K562 (cell line): Measurements from ENCODE around the gene MPIG6B. TPM values are rescaled to one million over a fixed set of nuclear protein-coding genes. Genes with fewer than 3 reads are reported as not detected.

Source experiments
- ATAC-seq: fragments of 200-7000 bp; cut with Tn5 transposase; 3 replicates; pipeline ENCODE4 v1.9.1; 2020; ENCODE audit warnings: moderate library complexity
- BruUV-seq: library from RNA; stranded (reverse); fragments of 400-500 nt; replicated peaks from 2 replicates; lab custom pipeline; 2021; lab: Mats Ljungman, UMichigan
- CTCF ChIA-PET: fragments of 300-600 bp; formaldehyde crosslinking; extraction: SDS; loops from one replicate; lab custom pipeline; 2021; ENCODE audit warnings: low intra/inter-chr PET ratio; lab: Yijun Ruan, JAX
- POLR2A ChIA-PET: fragments of 300-600, 350-650 bp; sonication (Branson Sonifier 250); formaldehyde crosslinking; extraction: SDS; loops from one replicate; lab custom pipeline; 2021; ENCODE audit warnings: antibody characterized with exemption, inconsistent platforms; lab: Yijun Ruan, JAX
- DNase-seq, 4 experiments: peaks; one replicate each; pipeline versions ENCODE4 v3.0.0 to v3.0.0-alpha.2; 2011 to 2018; ENCODE audit warnings: low spot score in 3 of 4, mixed read lengths in 3 of 4; ENCODE audit errors: extremely low read depth in 1 of 4
- FAIRE-seq: peaks from 2 replicates; lab custom pipeline; 2011; peaks lifted over from hg19 to GRCh38; lab: Jason Lieb, UNC
- H2AFZ ChIP-seq: 2 replicates; pipeline ENCODE4 v1.6.0; 2011; ENCODE audit warnings: low read depth, low read length, control low read depth, inconsistent platforms
- H3K27ac ChIP-seq: fragments of 200-600 bp; 3 replicates; pipeline ENCODE4 v1.8.0; 2011; ENCODE audit warnings: low read depth, mild to moderate bottlenecking, control low read depth, inconsistent platforms, low read length, moderate library complexity, mixed read lengths; ENCODE audit errors: extremely low read depth
- H3K27me3 ChIP-seq, 2 experiments: fragments of 300-600 bp in 1 of 2; 2 replicates in 1 of 2; 3 replicates in 1 of 2; pipeline versions ENCODE4 v1.6.0 to v1.8.0; 2011; ENCODE audit warnings: inconsistent platforms in 2 of 2, low read length in 2 of 2, mild to moderate bottlenecking in 1 of 2, mixed read lengths in 1 of 2, moderate library complexity in 1 of 2; ENCODE audit not compliant: control insufficient read depth in 2 of 2, insufficient read depth in 2 of 2
- H3K36me3 ChIP-seq: fragments of 300-600 bp; 3 replicates; pipeline ENCODE4 v1.8.0; 2011; ENCODE audit warnings: mild to moderate bottlenecking, low read length, inconsistent platforms; ENCODE audit not compliant: control insufficient read depth, insufficient read depth
- H3K4me1 ChIP-seq, 2 experiments: fragments of 200-600 bp in 1 of 2; replicated peaks in 1 of 2; 2 replicates in 1 of 2; 3 replicates in 1 of 2; pipeline versions ENCODE4 v1.5.1 to v1.8.0; 2011; ENCODE audit warnings: inconsistent platforms in 2 of 2, low read length in 2 of 2, mild to moderate bottlenecking in 1 of 2, mixed read lengths in 1 of 2, moderate library complexity in 1 of 2; ENCODE audit not compliant: control insufficient read depth in 2 of 2, insufficient read depth in 2 of 2
- H3K4me2 ChIP-seq: 2 replicates; pipeline ENCODE4 v1.6.1; 2011; ENCODE audit warnings: low read length, control low read depth, inconsistent platforms, mixed read lengths; ENCODE audit not compliant: insufficient read depth
- H3K4me3 ChIP-seq: fragments of 200-600 bp; sonication (generic), shearing (Covaris generic); 2 replicates; pipeline ENCODE4 v1.5.1; 2016; ENCODE audit warnings: control low read depth, inconsistent platforms
- H3K79me2 ChIP-seq: fragments of 200-600 bp; 3 replicates; pipeline ENCODE4 v1.8.0; 2011; ENCODE audit warnings: low read length, inconsistent platforms; ENCODE audit not compliant: control insufficient read depth, insufficient read depth
- H3K9ac ChIP-seq, 2 experiments: 2 replicates each; pipeline versions ENCODE4 v1.6.0 to v1.6.1; 2011; ENCODE audit warnings: low read depth in 2 of 2, low read length in 2 of 2, control low read depth in 1 of 2, inconsistent platforms in 1 of 2, mild to moderate bottlenecking in 1 of 2, mixed read lengths in 1 of 2; ENCODE audit not compliant: insufficient read depth in 1 of 2
- H3K9me1 ChIP-seq: one replicate; pipeline ENCODE4 v1.6.0; 2011; ENCODE audit warnings: inconsistent platforms, mild to moderate bottlenecking, low read length, moderate library complexity; ENCODE audit not compliant: control insufficient read depth, insufficient read depth
- H3K9me3 ChIP-seq: replicated peaks from 2 replicates; pipeline ENCODE4 v1.5.1; 2011; ENCODE audit warnings: low read depth, low read length, inconsistent platforms; ENCODE audit not compliant: control insufficient read depth, insufficient read depth
- H4K20me1 ChIP-seq: replicated peaks from 2 replicates; pipeline ENCODE4 v1.6.1; 2011; ENCODE audit warnings: low read length, inconsistent platforms, mixed read lengths; ENCODE audit not compliant: control insufficient read depth, insufficient read depth
- BRCA1 ChIP-seq, 2 experiments: fragments of 450-650 bp in 1 of 2; sonication (generic) in 1 of 2; formaldehyde crosslinking in 1 of 2; IDR thresholded peaks; 2 replicates each; pipeline versions ENCODE4 v1.5.0 to v1.6.1; 2017 to 2020; ENCODE audit warnings: mild to moderate bottlenecking in 1 of 2, missing genetic modification reagents in 1 of 2
- KDM5B ChIP-seq: fragments of 200-600 bp; sonication (generic); IDR thresholded peaks from 2 replicates; pipeline ENCODE4 v1.6.1; 2012; ENCODE audit warnings: low read depth, mild to moderate bottlenecking, moderate library complexity, low read length, control low read depth, inconsistent platforms; ENCODE audit not compliant: insufficient replicate concordance
- MYNN ChIP-seq, 2 experiments: sonication (generic); formaldehyde crosslinking in 1 of 2; IDR thresholded peaks; 2 replicates each; pipeline versions ENCODE4 v1.5.0 to v1.6.1; 2016 to 2020; ENCODE audit warnings: antibody characterized with exemption in 1 of 2, missing genetic modification reagents in 1 of 2
- NFIX ChIP-seq: fragments of 250-450 bp; sonication (Bioruptor Pico); IDR thresholded peaks from 2 replicates; pipeline ENCODE4 v1.4.0; 2020; ENCODE audit warnings: low read depth, mild to moderate bottlenecking, moderate library complexity
- STAG1 ChIP-seq: sonication (generic); formaldehyde crosslinking; IDR thresholded peaks from 2 replicates; pipeline ENCODE4 v1.5.0; 2020; ENCODE audit warnings: missing genetic modification reagents, borderline replicate concordance
- TEAD4 ChIP-seq, 2 experiments: sonication (generic) in 1 of 2; formaldehyde crosslinking in 1 of 2; IDR thresholded peaks; 2 replicates each; pipeline versions ENCODE4 v1.6.1 to v1.8.0; 2012 to 2022; ENCODE audit warnings: borderline replicate concordance in 1 of 2, inconsistent platforms in 1 of 2, low read length in 1 of 2, mild to moderate bottlenecking in 1 of 2, missing genetic modification reagents in 1 of 2
- ZBTB7A ChIP-seq: IDR thresholded peaks from 2 replicates; pipeline ENCODE4 v1.6.1; 2011; ENCODE audit warnings: low read depth, mild to moderate bottlenecking, low read length, moderate library complexity, borderline replicate concordance; ENCODE audit not compliant: control insufficient read depth
- WGBS: fragments of 100-300 bp; shearing (Covaris generic); methylation state at CpG from one replicate; pipeline ENCODE4 v1.1.6; 2016; ENCODE audit warnings: low coverage, mixed read lengths; ENCODE audit not compliant: insufficient coverage; ENCODE audit errors: missing lambda C conversion rate; 5-methylcytosine and 5-hydroxymethylcytosine counted together
- in situ Hi-C: fragments of 300-500 bp; cut with MboI; formaldehyde crosslinking; loops from 4 replicates; pipeline ENCODE4 v1.15.0; 2018; ENCODE audit warnings: inconsistent platforms, mixed read lengths
- intact Hi-C: fragments of 100-400 bp; cut with micrococcal nuclease; formaldehyde crosslinking; loops from 2 replicates; pipeline ENCODE4 v1.14.2; 2022
- polyA plus RNA-seq, 8 experiments: library from polyadenylated mRNA; depleted of rRNA in 4 of 8; stranded (reverse) in 5 of 8; unstranded in 3 of 8; fragments of >200 nt; fragmentation: Nextera tagmentation in 2 of 8; fragmentation: Illumina TruSeq in 1 of 8; extraction: Ambion mirVana in 2 of 8; extraction: Trizol in 1 of 8; gene quantifications; 2 replicates each; pipeline versions ENCODE4 v1.2.1 to v1.2.3, GENCODE V29; 2011 to 2014; ENCODE audit warnings: inconsistent platforms in 1 of 8, missing spikeins in 1 of 8
- total RNA-seq, 7 experiments: library from RNA; depleted of rRNA in 6 of 7; stranded (reverse); fragments of >200 nt in 6 of 7; fragmentation: Illumina TruSeq in 2 of 7; extraction: Trizol in 2 of 7; gene quantifications; 2 replicates each; pipeline versions ENCODE4 v1.2.1 to v1.2.3, GENCODE V29; 2011 to 2021; ENCODE audit warnings: low replicate concordance in 1 of 7
- TF ChIP-seq, protein P1 (sequence below): sonication (generic); formaldehyde crosslinking; IDR thresholded peaks from 2 replicates; pipeline ENCODE4 v1.8.0; 2022; ENCODE audit warnings: mild to moderate bottlenecking, low read depth, missing genetic modification reagents

Gene MPIG6B
- total and polyA plus RNA-seq, 9 of the 15 experiments (the other 6 are each of a cell fraction or from before 2014, with no cell fraction given), result 0.11 to 1.2 (median 0.28) TPM; not detected in 1

DNA sequence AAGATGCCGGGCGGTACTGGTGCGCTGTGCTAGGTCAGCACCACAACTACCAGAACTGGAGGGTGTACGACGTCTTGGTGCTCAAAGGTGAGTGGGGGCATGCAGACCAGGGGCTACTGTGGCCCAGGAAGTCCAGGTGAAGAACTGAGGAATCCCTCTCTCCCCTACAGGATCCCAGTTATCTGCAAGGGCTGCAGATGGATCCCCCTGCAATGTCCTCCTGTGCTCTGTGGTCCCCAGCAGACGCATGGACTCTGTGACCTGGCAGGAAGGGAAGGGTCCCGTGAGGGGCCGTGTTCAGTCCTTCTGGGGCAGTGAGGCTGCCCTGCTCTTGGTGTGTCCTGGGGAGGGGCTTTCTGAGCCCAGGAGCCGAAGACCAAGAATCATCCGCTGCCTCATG lies 15.5 kb upstream of the MPIG6B start:
- Histone ChIP-seq H3K27ac (no peak overlapping the region), H3K9me1 (no peaks in the 10 kb centered on the region), H4K20me1 (no peaks in the 10 kb centered on the region), H3K9me3 (no peaks in the 10 kb centered on the region), H3K4me3 (no peak overlapping the region), H3K4me2 (no peak overlapping the region), H3K9ac (peak overlapping the region in 1 of 2 experiments; percentile 23; a peak in 2 of 4 replicates), H3K36me3 (no peaks in the 10 kb centered on the region), H3K27me3 (no peaks in the 10 kb centered on the region), H2AFZ (peak overlapping the region; percentile 91; the same call in 1 of the 2 replicates), H3K4me1 (peaks cover 29 to 40% of the 10 kb centered on the region in 2 experiments), H3K79me2 (peaks cover 8% of the 10 kb centered on the region)
- DNase-seq (no peak), FAIRE-seq (no peak), ATAC-seq (no peak)
- no TSS peak for BruUV-seq
- POLR2A ChIA-PET, result interaction anchor here (1.1 to 12.4 kb wide), 5 partner anchors 8 to 56 kb away, joined by 3 to 223 read pairs (median 7); partner anchors contain the start of genes DDAH2, LY6G6C, LY6G6D and MPIG6B
- intact Hi-C loops (no loop called here), in situ Hi-C loops (no loop called here)
- no peak for TF ChIP-seq NFIX (CRISPR knock-in tag)
- TF ChIP-seq BRCA1 (IDR thresholded peaks at IDR 0.05), result no peak
- 0 out of 2 replicates have a peak, but pooled peaks have one; percentile 79 for TF ChIP-seq BRCA1 (CRISPR knock-in tag; IDR thresholded peaks at IDR 0.05)
- TF ChIP-seq TEAD4 (IDR thresholded peaks at IDR 0.05; ENCODE audit: low read length), result no peak
- 0 out of 2 replicates have a peak, but pooled peaks have one; percentile 13 for TF ChIP-seq TEAD4 (CRISPR knock-in tag; IDR thresholded peaks at IDR 0.05; ENCODE audit: borderline replicate concordance)
- TF ChIP-seq ZBTB7A, result peak; percentile 14; the same call in 1 of the 2 replicates
- TF ChIP-seq, protein P1, sequence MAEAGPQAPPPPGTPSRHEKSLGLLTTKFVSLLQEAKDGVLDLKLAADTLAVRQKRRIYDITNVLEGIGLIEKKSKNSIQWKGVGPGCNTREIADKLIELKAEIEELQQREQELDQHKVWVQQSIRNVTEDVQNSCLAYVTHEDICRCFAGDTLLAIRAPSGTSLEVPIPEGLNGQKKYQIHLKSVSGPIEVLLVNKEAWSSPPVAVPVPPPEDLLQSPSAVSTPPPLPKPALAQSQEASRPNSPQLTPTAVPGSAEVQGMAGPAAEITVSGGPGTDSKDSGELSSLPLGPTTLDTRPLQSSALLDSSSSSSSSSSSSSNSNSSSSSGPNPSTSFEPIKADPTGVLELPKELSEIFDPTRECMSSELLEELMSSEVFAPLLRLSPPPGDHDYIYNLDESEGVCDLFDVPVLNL, result peak; percentile 45; the same call in 1 of the 2 replicates
- TF ChIP-seq STAG1, result 0 out of 2 replicates have a peak, but pooled peaks have one; percentile 31
- no peak for TF ChIP-seq KDM5B
- no peak for TF ChIP-seq MYNN (IDR thresholded peaks at IDR 0.05)
- 0 out of 2 replicates have a peak, but pooled peaks have one; percentile 25 for TF ChIP-seq MYNN (CRISPR knock-in tag; IDR thresholded peaks at IDR 0.05)
- 81% methylated on average over 10 of the region's 10 CpGs for WGBS
- CTCF ChIA-PET, result no interaction called here
